ENCODE measurements around the gene IL16. TPM values are rescaled to one million over a fixed set of nuclear protein-coding genes. Genes with fewer than 3 reads are reported as not detected.
"Not testable (repeated sequence)": the region's sequence is repeated elsewhere in the genome, so short reads cannot be mapped to it uniquely, and the experiment has no call there.

Gene IL16
- total RNA-seq, 1 donor from 2014 or later, result 3.7 TPM

GRCh38 chr15:81315452-81316175 lies 118.9 kb downstream of the IL16 start:
- no peak for DNase-seq (ENCODE audit: missing footprints)
- ATAC-seq, result no peak
- intact Hi-C loops (cut with DNase I), result no loop called here

- DNase-seq (ENCODE audit: missing footprints), result no peak
- intact Hi-C loops (cut with DNase I), result no loop called here
- ATAC-seq, result no peak
Measured at GRCh38 chr15:81316267-81316666, 119.6 kb downstream of the IL16 start.

DNA sequence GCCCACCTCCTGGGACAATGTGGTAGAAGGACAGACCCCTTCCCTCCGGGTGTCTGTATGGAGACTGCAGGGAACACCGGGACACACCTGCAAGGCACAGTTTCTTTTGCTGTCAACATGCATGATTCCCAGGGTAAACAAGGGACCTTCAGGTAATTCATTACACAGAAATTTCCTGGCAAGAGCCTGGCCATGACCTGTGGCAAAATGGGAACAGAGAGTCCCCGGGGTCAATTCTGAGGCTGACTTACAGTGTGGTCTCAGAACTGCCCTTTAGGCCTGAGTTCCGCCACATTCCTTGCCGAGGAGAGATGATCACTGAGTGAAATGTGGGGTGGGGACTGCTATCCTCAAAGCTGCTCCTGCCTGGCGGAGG lies 121.0 kb downstream of the IL16 start:
- no peak for DNase-seq (ENCODE audit: missing footprints)
- no peak for ATAC-seq
- intact Hi-C loops (cut with DNase I), result no loop called here

DNA sequence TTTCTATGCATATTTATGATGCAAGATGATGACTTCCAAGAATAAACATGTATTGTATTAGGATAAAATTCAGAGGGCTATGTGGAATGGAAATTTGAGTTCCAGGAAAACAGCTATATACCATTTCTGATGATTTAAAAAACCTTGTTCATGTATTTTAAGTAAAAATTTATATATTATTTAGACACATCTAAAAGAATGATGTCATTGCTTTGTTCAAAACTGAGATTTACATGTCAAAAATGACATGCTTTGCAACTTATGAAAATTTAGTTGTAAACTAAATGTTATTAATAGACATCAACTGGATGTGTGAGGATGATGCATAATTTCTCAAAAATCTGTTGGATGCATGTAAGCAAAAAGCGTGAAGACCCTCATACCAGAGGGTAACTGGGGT lies 125.0 kb downstream of the IL16 start:
- DNase-seq (ENCODE audit: missing footprints), result no peak
- no peak for ATAC-seq
- intact Hi-C loops (cut with DNase I), result no loop called here

DNA sequence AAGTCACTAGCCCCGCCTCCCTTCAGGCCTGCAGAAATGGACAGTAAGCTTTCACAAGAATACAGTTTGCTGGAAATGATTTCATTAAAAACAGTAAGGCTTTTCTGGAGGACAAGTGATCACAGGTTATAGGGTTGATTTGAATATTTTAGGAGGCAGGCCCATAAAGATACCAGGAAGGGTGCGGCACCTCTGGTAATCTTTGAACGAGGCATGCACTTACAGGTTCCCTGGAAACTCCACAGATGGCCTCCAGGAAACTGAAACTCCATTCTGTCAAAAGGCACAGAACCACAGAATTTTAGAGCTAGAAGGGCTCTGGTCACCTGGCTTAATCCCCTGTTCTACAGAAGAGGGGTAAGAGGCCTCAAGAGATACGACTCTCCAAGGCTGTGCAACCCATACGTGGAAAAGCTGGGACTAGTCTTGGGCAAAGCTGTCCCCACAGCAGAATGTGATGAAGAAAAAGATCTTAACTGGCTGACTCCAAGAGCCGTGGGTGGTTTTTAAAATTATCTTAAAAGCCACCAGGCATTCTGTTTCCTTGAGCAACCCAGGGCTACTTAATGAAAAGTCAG lies 126.1 kb downstream of the IL16 start:
- ATAC-seq, result no peak
- no peak for DNase-seq (ENCODE audit: missing footprints)
- intact Hi-C loops (cut with DNase I), result no loop called here

DNA sequence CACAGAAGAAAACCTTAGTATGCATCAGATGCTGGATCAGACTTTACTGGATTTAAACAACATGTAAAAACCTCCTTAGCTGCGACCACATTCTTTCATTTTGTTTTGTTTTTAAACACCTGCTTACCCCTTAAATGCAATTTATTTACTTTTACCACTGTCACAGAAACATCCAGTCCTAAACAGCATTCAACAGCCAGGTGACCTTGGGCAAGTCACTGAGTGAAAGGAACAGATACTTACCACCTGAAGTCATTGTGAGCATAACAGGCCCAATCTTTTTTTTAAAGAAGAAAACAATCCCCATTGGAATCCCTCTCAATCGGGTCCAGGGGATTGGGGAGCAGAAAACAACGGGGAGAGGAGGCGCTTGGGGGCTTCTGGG lies 126.9 kb downstream of the IL16 start:
- no peak for ATAC-seq

GRCh38 chr15:81323944-81324881 lies 127.5 kb downstream of the IL16 start, which contains the start of gene STARD5:
Gene STARD5 (minus strand): TSS chr15:81324141. CDS start chr15:81324099, 42 bp downstream.
- DNase-seq (ENCODE audit: missing footprints) (peak; percentile 100), ATAC-seq (peak; percentile 100)
- intact Hi-C loops (cut with DNase I), result no loop called here

More for the DNA sequence above, 126.9 kb downstream of the IL16 start:
- intact Hi-C loops (cut with DNase I), result no loop called here
- DNase-seq (ENCODE audit: missing footprints), result no peak

GRCh38 chr15:81326466-81327212 lies 130.0 kb downstream of the IL16 start:
- DNase-seq (ENCODE audit: missing footprints) (no peak), ATAC-seq (no peak)
- intact Hi-C loops (cut with DNase I), result no loop called here

DNA sequence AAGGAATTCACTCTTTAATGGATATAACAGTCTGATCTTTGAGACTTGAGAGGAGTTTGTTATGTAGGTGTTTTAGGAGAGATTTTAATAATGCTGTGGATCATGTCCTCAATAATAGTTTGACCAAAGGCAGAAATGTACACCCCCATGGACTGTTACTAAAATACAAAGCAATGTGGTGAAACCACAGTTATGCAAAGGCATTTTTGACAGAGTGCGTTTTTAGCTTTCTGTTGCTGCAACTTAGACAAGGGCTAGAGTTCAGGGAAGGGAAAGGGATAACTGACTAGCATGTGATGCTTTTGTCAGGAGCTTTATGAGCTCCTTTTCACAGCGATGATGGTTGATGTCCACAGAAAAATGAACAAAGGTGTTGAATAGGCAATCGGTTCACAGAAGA lies 130.8 kb downstream of the IL16 start:
- ATAC-seq, result no peak
- no peak for DNase-seq (ENCODE audit: missing footprints)
- intact Hi-C loops (cut with DNase I), result no loop called here

- DNase-seq (ENCODE audit: missing footprints) (no peak), ATAC-seq (no peak)
- intact Hi-C loops (cut with DNase I), result no loop called here
Measured at GRCh38 chr15:81329446-81329845, 132.8 kb downstream of the IL16 start.

GRCh38 chr15:81330366-81331090 lies 133.8 kb downstream of the IL16 start:
- DNase-seq (ENCODE audit: missing footprints), result no peak
- intact Hi-C loops (cut with DNase I), result no loop called here
- ATAC-seq, result no peak

GRCh38 chr15:81331141-81331540 lies 134.5 kb downstream of the IL16 start:
- ATAC-seq; intact Hi-C loops (cut with DNase I): not testable (repeated sequence)

GRCh38 chr15:81331600-81331999 lies 134.9 kb downstream of the IL16 start:
- DNase-seq (ENCODE audit: missing footprints), result no peak
- ATAC-seq, result no peak
- intact Hi-C loops (cut with DNase I), result no loop called here

More at GRCh38 chr15:81331141-81331540, 134.5 kb downstream of the IL16 start:
- not testable (repeated sequence) for DNase-seq (ENCODE audit: missing footprints)

DNA sequence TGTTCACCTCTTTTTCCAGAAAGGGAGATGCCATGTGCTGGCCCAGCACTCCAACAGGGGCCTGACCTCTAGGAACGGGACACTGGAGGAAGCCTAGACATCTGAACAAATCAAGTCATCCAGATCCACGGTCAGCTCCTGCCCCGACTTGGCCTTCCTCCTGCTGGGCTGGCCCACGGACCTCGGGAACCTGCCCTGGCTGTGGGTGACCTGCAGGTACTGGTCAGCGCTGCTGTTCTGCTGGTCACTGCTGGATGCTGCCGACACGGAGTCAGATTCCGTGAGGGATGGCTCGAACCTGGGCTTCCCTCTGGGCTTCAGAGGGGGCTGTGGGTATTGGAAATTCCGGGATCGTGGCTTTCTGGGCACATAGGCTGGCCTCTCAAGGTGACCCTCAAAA lies 135.6 kb downstream of the IL16 start:
- intact Hi-C loops (cut with DNase I), result no loop called here
- ATAC-seq (no peak), DNase-seq (ENCODE audit: missing footprints) (no peak)

DNA sequence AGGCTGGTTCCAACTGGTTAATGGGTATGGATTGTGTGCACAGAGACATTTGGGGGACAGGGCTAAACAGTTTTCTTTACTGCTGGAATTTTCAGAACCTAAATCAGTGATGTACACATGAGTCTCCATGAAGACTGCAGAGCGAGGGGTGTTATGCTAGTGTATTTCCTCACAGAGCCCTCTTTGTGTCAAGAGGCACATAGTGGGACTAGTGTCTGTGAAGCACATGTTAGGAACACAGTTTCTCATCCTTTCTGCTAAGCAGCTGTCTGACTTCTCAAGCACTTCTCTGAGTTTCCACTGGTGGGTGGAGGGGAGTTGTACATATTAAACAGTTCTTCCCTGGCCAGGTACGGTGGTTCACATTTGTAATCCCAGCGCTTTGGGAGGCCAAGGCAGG lies 136.7 kb downstream of the IL16 start:
- intact Hi-C loops (cut with DNase I), result no loop called here
- no peak for ATAC-seq
- no peak for DNase-seq (ENCODE audit: missing footprints)

- intact Hi-C loops (cut with DNase I), result loop anchor here (5.0 kb wide), 1 partner anchor 58 kb away; no protein-coding TSS in a partner anchor
- no peak for DNase-seq (ENCODE audit: missing footprints)
- ATAC-seq, result peak; percentile 53
Measured at GRCh38 chr15:81334768-81335435, 138.2 kb downstream of the IL16 start.

DNA sequence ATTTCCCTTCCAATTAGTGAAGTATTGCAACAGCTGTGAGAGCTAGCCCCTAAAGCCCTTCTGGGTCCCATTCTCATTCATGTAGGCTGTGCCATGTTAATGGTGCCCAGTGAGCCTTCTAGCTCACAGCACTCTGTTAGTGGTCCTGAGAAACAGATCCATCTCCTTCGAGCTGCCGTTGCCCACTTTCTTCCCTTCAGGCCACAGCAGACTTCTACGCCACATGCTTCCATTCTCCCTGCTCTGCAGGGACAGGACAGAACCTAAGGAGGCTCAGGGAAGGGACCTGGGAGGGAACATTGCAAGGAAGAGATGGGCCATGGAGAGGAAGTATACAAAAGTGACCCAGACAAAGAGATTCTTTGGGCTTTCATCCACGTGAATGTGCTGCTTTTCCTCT lies 139.0 kb downstream of the IL16 start:
- DNase-seq (ENCODE audit: missing footprints), result no peak
- ATAC-seq, result no peak
- intact Hi-C loops (cut with DNase I), result loop anchor here (5.0 kb wide), 1 partner anchor 58 kb away; no protein-coding TSS in a partner anchor

GRCh38 chr15:81336568-81336967 lies 139.9 kb downstream of the IL16 start:
- DNase-seq (ENCODE audit: missing footprints), result no peak
- ATAC-seq, result no peak
- intact Hi-C loops (cut with DNase I), result loop anchor here (5.0 kb wide), 1 partner anchor 59 kb away; no protein-coding TSS in a partner anchor
